T-helper 1 cell treated with Interleukin-12 subunit alpha and Interleukin-12 subunit beta and Interleukin-4 antibody, amounts not matched to agents 30 ng/mL and 1 ng/mL, for 36 hours (primary cell): Measurements from ENCODE around the gene R3HDM2. TPM values are rescaled to one million over a fixed set of nuclear protein-coding genes. Genes with fewer than 3 reads are reported as not detected.

ENCODE experiments used
- intact Hi-C: fragments of 100-400 bp; cut with micrococcal nuclease; formaldehyde crosslinking; loops from one replicate; pipeline ENCODE4 v1.15.1; 2024
- total RNA-seq: library from RNA; stranded (reverse); gene quantifications from 2 replicates; pipeline ENCODE4 v1.2.3, GENCODE V29; 2022

Gene R3HDM2
- total RNA-seq, 1 donor from 2014 or later = 68.3 TPM

GRCh38 chr12:57211791-57212700, 218.8 kb downstream of the R3HDM2 start:
- intact Hi-C loops = no loop called here

- intact Hi-C loops = no loop called here
Observed at GRCh38 chr12:57210926-57211692, 219.7 kb downstream of the R3HDM2 start.

- intact Hi-C loops = no loop called here
Observed at GRCh38 chr12:57210461-57210860, 220.4 kb downstream of the R3HDM2 start.

GRCh38 chr12:57209916-57210315, 220.9 kb downstream of the R3HDM2 start:
- intact Hi-C loops = no loop called here

GRCh38 chr12:57208631-57209282, 222.1 kb downstream of the R3HDM2 start:
- intact Hi-C loops = no loop called here

- intact Hi-C loops = no loop called here
Observed at GRCh38 chr12:57207731-57208630, 222.9 kb downstream of the R3HDM2 start.

- intact Hi-C loops = no loop called here
Observed at GRCh38 chr12:57205931-57206330, 224.9 kb downstream of the R3HDM2 start.

GRCh38 chr12:57205186-57205585, 225.7 kb downstream of the R3HDM2 start:
- intact Hi-C loops = no loop called here

- intact Hi-C loops = no loop called here
Observed at GRCh38 chr12:57204454-57204853, 226.4 kb downstream of the R3HDM2 start.

GRCh38 chr12:57203791-57204190, 227.1 kb downstream of the R3HDM2 start:
- intact Hi-C loops = no loop called here

Other genes starting within 250 kb of the R3HDM2 start
- gene NXPH4, start 214.2 kb downstream of the R3HDM2 start, total RNA-seq = 0.37 and 0.56 TPM in 2 replicates
- gene SHMT2, start 201.3 kb downstream of the R3HDM2 start, total RNA-seq = 166 and 181 TPM in 2 replicates
- gene STAC3, start 179.9 kb downstream of the R3HDM2 start, total RNA-seq = 4.2 and 5.7 TPM in 2 replicates
- gene INHBC, start 3.7 kb upstream of the R3HDM2 start, total RNA-seq = not detected in 2 replicates
- 0.07 TPM in 1 of 2 replicates, not detected in the other for gene INHBE, start 24.3 kb upstream of the R3HDM2 start, total RNA-seq
- 0.51 and 0.76 TPM in 2 replicates for gene GLI1, start 28.7 kb upstream of the R3HDM2 start, total RNA-seq
- gene ARHGAP9, start 48.8 kb upstream of the R3HDM2 start, total RNA-seq = 190 and 192 TPM in 2 replicates
- 224 TPM in 2 replicates for gene MARS1, start 57.0 kb upstream of the R3HDM2 start, total RNA-seq
- gene DDIT3, start 89.5 kb upstream of the R3HDM2 start, total RNA-seq = 20.1 and 22.0 TPM in 2 replicates
- 73.2 and 84.8 TPM in 2 replicates for gene MBD6, start 91.8 kb upstream of the R3HDM2 start, total RNA-seq
- gene DCTN2, start 116.1 kb upstream of the R3HDM2 start, total RNA-seq = 88.6 and 89.2 TPM in 2 replicates
- 1.5 and 2.2 TPM in 2 replicates for gene KIF5A, start 119.0 kb upstream of the R3HDM2 start, total RNA-seq
- gene PIP4K2C, start 160.1 kb upstream of the R3HDM2 start, total RNA-seq = 24.8 and 26.3 TPM in 2 replicates
- 25.7 and 27.5 TPM in 2 replicates for gene DTX3, start 173.8 kb upstream of the R3HDM2 start, total RNA-seq
- gene ARHGEF25, start 180.4 kb upstream of the R3HDM2 start, total RNA-seq = 0.34 and 0.51 TPM in 2 replicates
- 4.3 and 4.5 TPM in 2 replicates for gene B4GALNT1, start 202.2 kb upstream of the R3HDM2 start, total RNA-seq